Stomach (tissue), 4 donors: ENCODE measurements around the gene SCAF1.

Source experiments
- EP300 ChIP-seq: sonication (generic); formaldehyde crosslinking; IDR thresholded peaks from one replicate; pipeline ENCODE4 v1.6.1; 2017; ENCODE audit warnings: antibody characterized with exemption
- TF ChIP-seq, protein P1 (sequence below), 7 experiments: fragments of 450-650 bp in 4 of 7; fragments of 200-600 bp in 3 of 7; sonication (generic) in 3 of 7; IDR thresholded peaks; one replicate each; pipeline ENCODE4 v1.5.1; 2016 to 2019; ENCODE audit warnings: antibody characterized with exemption in 7 of 7, control low read depth in 2 of 7, mild to moderate bottlenecking in 1 of 7

DNA sequence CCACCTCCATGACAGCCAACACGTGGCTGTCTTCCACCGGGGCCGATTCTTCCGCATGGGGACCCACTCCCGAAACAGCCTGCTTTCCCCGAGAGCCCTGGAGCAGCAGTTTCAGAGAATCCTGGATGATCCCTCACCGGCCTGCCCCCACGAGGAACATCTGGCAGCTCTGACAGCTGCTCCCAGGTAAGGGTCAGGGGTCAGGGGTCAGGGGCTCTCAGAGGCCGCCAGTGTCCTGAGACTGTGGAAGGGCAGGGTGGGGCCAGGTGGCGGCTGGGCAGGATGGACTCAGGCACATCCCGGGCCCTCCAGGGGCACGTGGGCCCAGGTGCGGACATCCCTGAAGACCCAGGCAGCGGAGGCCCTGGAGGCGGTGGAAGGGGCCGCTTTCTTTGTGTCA, 63.9 kb downstream of the SCAF1 start:
- no peak for TF ChIP-seq EP300
- TF ChIP-seq, protein P1, sequence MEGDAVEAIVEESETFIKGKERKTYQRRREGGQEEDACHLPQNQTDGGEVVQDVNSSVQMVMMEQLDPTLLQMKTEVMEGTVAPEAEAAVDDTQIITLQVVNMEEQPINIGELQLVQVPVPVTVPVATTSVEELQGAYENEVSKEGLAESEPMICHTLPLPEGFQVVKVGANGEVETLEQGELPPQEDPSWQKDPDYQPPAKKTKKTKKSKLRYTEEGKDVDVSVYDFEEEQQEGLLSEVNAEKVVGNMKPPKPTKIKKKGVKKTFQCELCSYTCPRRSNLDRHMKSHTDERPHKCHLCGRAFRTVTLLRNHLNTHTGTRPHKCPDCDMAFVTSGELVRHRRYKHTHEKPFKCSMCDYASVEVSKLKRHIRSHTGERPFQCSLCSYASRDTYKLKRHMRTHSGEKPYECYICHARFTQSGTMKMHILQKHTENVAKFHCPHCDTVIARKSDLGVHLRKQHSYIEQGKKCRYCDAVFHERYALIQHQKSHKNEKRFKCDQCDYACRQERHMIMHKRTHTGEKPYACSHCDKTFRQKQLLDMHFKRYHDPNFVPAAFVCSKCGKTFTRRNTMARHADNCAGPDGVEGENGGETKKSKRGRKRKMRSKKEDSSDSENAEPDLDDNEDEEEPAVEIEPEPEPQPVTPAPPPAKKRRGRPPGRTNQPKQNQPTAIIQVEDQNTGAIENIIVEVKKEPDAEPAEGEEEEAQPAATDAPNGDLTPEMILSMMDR (IDR thresholded peaks at IDR 0.05), result no peak
